ENCODE data around the gene TCF4. TPM values are rescaled to one million over a fixed set of nuclear protein-coding genes. Genes with fewer than 3 reads are reported as not detected.

The TCF4 gene
- total and polyA plus RNA-seq, 8 donors: 99.1 to 165 (median 138) TPM

GRCh38 chr18:55444536-55444935, 143.5 kb downstream of the TCF4 start:
- intact Hi-C loops (cut with DNase I): no loop called here
- no peaks in the 10 kb centered on the region for H3K4me1 ChIP-seq
- H3K27me3 ChIP-seq: no peaks in the 10 kb centered on the region
- peaks cover 0 to 6% of the 10 kb centered on the region in 2 donors for H3K9me3 ChIP-seq
- no peak overlapping the region for H3K27ac ChIP-seq
- no peak for ATAC-seq
- DNase-seq: no peak
- no peak for TF ChIP-seq CTCF (IDR thresholded peaks at IDR 0.05)
- H3K4me3 ChIP-seq: no peak overlapping the region
- no peaks in the 10 kb centered on the region for H3K36me3 ChIP-seq

GRCh38 chr18:55443776-55444175, 144.2 kb downstream of the TCF4 start:
- Histone ChIP-seq H3K27ac (no peak overlapping the region), H3K27me3 (no peaks in the 10 kb centered on the region), H3K9me3 (peaks cover 0 to 6% of the 10 kb centered on the region in 2 donors), H3K36me3 (no peaks in the 10 kb centered on the region), H3K4me1 (no peaks in the 10 kb centered on the region), H3K4me3 (no peak overlapping the region)
- intact Hi-C loops (cut with DNase I): no loop called here
- DNase-seq (no peak), ATAC-seq (no peak)
- TF ChIP-seq CTCF (IDR thresholded peaks at IDR 0.05): no peak

- no peaks in the 10 kb centered on the region for H3K27me3 ChIP-seq
- H3K36me3 ChIP-seq: no peaks in the 10 kb centered on the region
- no peak for ATAC-seq
- peaks cover 0 to 6% of the 10 kb centered on the region in 2 donors for H3K9me3 ChIP-seq
- no peak for DNase-seq
- H3K4me1 ChIP-seq: no peaks in the 10 kb centered on the region
- TF ChIP-seq CTCF (IDR thresholded peaks at IDR 0.05): no peak
- intact Hi-C loops (cut with DNase I): no loop called here
- no peak overlapping the region for H3K4me3 ChIP-seq
- no peak overlapping the region for H3K27ac ChIP-seq
Measured at GRCh38 chr18:55442561-55442960, 145.4 kb downstream of the TCF4 start.

- intact Hi-C loops (cut with DNase I): no loop called here
- H3K27me3 ChIP-seq: no peaks in the 10 kb centered on the region
- peaks cover 0 to 6% of the 10 kb centered on the region in 2 donors for H3K9me3 ChIP-seq
- H3K27ac ChIP-seq: no peak overlapping the region
- no peak for TF ChIP-seq CTCF (IDR thresholded peaks at IDR 0.05)
- H3K36me3 ChIP-seq: no peaks in the 10 kb centered on the region
- DNase-seq (no peak), ATAC-seq (no peak)
- H3K4me1 ChIP-seq: no peaks in the 10 kb centered on the region
- H3K4me3 ChIP-seq: no peak overlapping the region
Measured at GRCh38 chr18:55440988-55441387, 147.0 kb downstream of the TCF4 start.

GRCh38 chr18:55439056-55439455, 148.9 kb downstream of the TCF4 start:
- TF ChIP-seq CTCF (IDR thresholded peaks at IDR 0.05): no peak
- Histone ChIP-seq H3K4me1 (no peaks in the 10 kb centered on the region), H3K36me3 (no peaks in the 10 kb centered on the region), H3K4me3 (no peak overlapping the region), H3K27me3 (no peaks in the 10 kb centered on the region), H3K9me3 (no peaks in the 10 kb centered on the region), H3K27ac (no peak overlapping the region)
- DNase-seq (no peak), ATAC-seq (no peak)
- intact Hi-C loops (cut with DNase I): no loop called here

Measured in left lung (tissue), 10 donors.